ENCODE measurements around the gene CYB561.
"Not testable (repeated sequence)": the region's sequence is repeated elsewhere in the genome, so short reads cannot be mapped to it uniquely, and the experiment has no call there.

Gene CYB561

GRCh38 chr17:63479495-63480184 is 33.5 kb upstream of the CYB561 start:
- DNase-seq (ENCODE audit: low read depth, low spot score), result no peak

- no peak for DNase-seq (ENCODE audit: low read depth, low spot score)
Measured at GRCh38 chr17:63478814-63479494, 32.8 kb upstream of the CYB561 start.

- DNase-seq (ENCODE audit: low read depth, low spot score), result no peak
Measured at GRCh38 chr17:63477480-63478440, 31.7 kb upstream of the CYB561 start.

GRCh38 chr17:63476854-63477479 is 30.9 kb upstream of the CYB561 start, which contains the start of gene ACE:
Gene ACE (plus strand): TSS chr17:63477061. CDS start chr17:63477095, 34 bp downstream.
- DNase-seq (ENCODE audit: low read depth, low spot score), result no peak

GRCh38 chr17:63476459-63476853 is 30.4 kb upstream of the CYB561 start:
- no peak for DNase-seq (ENCODE audit: low read depth, low spot score)

- DNase-seq (ENCODE audit: low read depth, low spot score), result no peak
Measured at GRCh38 chr17:63475491-63476412, 29.6 kb upstream of the CYB561 start.

GRCh38 chr17:63474586-63475460 is 28.7 kb upstream of the CYB561 start:
- DNase-seq (ENCODE audit: low read depth, low spot score), result no peak

- DNase-seq (ENCODE audit: low read depth, low spot score), result no peak
Measured at GRCh38 chr17:63474174-63474573, 28.1 kb upstream of the CYB561 start.

- DNase-seq (ENCODE audit: low read depth, low spot score), result not testable (repeated sequence)
Measured at GRCh38 chr17:63468099-63468498, 22.0 kb upstream of the CYB561 start.

- DNase-seq (ENCODE audit: low read depth, low spot score), result no peak
Measured at GRCh38 chr17:63464691-63465236, 18.7 kb upstream of the CYB561 start.

- no peak for DNase-seq (ENCODE audit: low read depth, low spot score)
Measured at GRCh38 chr17:63463771-63464170, 17.7 kb upstream of the CYB561 start.

- DNase-seq (ENCODE audit: low read depth, low spot score), result no peak
Measured at GRCh38 chr17:63460018-63460417, 13.9 kb upstream of the CYB561 start.

GRCh38 chr17:63458478-63458877 is 12.4 kb upstream of the CYB561 start:
- DNase-seq (ENCODE audit: low read depth, low spot score), result no peak

GRCh38 chr17:63455417-63455816 is 9.3 kb upstream of the CYB561 start:
- no peak for DNase-seq (ENCODE audit: low read depth, low spot score)

GRCh38 chr17:63454915-63455314 is 8.8 kb upstream of the CYB561 start:
- DNase-seq (ENCODE audit: low read depth, low spot score), result no peak

GRCh38 chr17:63454357-63454756 is 8.3 kb upstream of the CYB561 start:
- DNase-seq (ENCODE audit: low read depth, low spot score), result not testable (repeated sequence)

GRCh38 chr17:63452962-63453551 is 7.0 kb upstream of the CYB561 start:
- DNase-seq (ENCODE audit: low read depth, low spot score), result no peak

- no peak for DNase-seq (ENCODE audit: low read depth, low spot score)
Measured at GRCh38 chr17:63452046-63452961, 6.2 kb upstream of the CYB561 start.
